ENCODE measurements around the gene TBX19.

TBX19 gene

DNA sequence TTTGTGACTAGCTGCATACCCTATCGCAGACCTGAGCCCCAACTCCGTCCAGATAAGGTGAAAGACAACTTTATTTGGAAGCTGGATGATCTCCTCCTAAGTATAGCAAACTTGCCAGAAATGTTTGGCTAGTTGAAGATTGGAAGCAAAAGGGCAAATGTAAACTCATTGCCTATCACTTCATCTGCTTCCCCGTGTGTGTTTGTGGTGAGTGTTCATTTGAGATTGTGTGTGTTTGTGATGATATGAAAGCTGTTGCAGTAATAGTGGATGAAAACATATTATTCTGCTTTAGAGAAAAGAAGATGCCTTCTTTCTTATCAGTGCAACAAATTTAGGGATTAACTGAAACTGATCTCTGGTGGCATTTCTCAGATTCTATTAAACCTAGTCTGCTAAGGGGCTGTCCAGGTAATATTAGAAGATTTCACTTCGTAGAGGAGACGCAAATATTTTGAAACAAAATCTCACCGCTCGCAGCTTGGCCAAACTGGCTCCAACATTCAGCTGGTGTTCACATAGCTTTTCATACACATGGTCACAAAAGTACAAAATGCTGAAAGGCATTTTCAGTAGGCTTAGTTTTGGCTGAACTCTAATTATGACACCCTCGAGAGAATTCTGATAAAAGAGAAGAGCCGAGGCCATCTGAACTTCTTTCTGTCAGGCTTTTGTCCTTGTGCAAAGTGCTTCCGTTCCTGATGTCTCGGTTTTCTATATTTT, 1.1 kb downstream of the TBX19 start:
- DNase-seq = no peak

DNA sequence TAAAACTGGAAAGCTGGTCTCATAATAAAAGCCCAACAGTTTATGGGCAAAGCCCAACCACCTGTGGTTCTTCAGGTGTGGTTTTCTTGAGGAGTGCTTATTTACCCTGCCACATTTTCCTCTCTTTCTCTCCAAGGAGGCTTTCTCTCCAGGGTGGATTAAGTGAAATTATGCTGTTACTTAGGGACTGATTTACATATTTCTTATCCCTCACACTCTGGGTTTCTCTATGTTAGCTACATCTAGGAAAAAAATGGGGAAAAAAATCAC, 4.8 kb downstream of the TBX19 start:
- no peak for DNase-seq

DNA sequence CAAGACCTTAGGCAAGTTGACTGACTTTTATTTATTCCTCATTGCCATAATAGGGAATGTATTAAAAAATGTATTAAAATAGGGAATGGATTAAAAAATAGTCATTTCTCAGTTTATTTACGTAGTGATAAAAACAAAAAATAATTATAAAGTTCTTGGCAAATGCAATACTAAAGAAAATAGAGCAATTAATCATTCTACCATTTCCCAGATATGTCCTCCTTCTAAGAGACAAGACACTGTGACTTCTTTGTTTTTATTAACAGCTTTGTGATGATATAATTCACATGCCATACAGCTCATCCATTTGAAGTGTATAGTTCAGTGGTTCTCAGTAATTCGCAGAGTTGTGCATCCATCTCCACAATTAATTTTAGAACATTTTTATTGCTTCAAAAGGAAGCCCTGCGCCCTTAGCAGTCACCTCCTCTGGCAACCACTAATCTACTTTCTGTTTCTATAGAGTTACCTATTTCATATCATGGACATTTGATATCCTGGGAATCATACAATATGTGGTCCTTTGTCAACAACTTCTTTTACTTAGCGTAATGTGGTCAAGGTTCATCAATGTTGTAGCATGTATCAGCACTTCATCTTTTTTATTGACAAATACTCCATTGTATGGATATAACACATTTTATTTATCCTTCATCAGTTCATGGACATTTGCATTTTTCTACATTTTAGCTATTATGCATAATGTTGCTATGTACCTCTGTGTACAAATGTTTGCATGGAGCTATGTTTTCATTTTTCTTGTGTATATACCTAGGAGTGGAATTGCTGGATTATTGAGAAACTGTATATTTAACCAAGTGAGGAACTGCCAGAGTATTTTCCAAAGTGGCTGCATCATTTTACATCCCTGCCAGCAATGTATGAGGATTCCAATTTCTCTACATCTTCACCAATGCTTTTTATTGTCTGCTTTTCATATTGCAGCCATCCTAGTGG, 5.6 kb downstream of the TBX19 start:
- no peak for DNase-seq

DNA sequence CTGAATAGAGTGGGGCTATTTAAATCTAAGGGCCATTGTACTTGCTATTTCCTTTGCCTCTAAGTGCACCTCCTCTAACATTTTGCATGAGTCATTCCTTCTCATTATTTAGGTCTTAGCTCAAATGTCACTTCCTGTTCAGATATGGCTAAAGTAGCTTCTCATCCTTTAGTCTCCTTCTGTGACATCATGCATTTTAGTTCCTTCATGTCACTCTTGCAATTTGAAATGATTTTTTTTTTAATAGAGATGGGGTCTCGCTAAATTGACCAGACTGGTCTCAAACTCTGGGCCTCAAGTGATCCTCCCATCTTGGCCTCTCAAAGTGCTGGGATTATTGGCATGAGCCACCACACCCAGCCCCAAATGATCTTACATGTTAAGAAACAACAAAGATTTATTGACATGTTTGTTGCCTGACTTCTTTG, 6.6 kb downstream of the TBX19 start:
- no peak for DNase-seq

DNA sequence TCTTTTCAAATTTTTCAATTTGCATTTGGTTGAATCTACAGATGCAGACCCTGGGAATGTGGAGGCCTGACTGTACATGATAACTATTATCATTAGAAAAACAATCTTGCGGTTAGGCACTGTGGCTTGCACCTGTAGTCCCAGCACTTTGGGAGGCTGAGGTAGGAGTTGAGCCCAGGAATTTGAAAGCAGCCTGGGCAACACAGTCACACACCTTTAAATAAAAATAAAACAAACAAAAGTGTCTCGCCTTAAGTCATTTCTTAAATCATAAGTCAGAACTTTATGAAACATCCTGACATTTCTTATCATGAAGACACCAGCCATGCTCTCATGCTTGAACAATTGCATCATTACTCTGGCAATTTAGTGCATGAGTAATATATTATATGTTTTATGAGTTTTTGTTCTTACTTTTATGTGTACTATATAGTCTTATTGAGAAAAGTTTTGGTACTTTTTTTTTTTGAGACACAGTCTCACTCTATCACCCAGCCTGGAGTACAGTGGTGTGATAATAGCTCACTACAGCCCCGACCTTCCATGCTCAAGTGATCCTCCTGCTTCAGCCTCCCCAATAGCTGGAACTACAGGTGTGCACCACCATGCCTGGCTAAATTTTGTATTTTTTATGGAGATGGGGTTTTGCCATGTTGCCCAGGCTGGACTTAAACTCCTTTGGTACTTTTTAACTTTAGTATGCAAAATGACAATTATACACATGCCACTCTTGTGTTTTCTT, 7.8 kb downstream of the TBX19 start:
- no peak for DNase-seq

DNA sequence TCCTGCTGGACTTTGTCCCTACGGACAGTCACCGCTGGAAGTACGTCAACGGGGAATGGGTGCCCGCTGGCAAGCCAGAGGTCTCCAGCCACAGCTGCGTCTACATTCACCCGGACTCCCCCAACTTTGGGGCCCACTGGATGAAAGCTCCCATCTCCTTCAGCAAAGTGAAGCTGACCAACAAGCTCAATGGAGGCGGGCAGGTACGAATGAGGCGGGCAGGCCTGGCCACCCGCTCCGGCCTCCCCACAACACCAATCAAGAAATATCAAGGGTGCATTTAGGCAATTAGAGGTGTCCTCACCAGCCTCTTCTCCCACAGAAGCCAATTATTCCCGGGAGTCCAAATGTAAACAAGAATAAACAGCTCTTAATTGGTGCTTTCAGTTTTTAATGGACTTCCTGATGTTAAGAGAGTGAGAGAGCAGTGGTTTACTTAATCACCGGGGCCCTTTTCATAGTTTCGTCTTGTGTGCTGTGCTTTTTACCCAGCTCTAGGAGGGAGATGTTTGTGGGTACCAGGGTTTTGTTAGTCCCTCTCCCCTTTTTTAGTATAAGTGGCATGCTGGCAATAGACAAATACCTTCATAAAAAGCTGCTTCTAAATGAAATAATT, 10.7 kb downstream of the TBX19 start:
- no peak for DNase-seq

DNA sequence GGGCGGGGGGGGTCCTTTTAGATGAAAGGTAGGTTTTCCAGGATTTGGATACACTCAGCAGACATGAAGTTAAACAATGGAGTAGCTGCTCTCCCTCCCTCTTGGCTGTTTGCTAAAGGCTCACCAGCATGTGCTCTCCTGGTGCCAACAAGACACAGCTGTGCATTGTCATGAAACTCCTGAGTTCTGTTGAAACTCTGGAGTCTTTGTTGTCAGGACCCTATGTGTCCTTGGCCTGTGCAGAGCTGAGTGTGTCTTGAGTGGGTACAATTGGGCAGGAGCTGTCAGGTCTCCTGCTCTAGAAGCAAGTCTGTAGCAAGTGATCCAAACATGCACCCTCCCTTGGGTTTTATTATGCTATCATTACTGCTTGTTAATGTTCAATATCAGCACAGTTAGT, 12.7 kb downstream of the TBX19 start:
- DNase-seq = no peak

DNA sequence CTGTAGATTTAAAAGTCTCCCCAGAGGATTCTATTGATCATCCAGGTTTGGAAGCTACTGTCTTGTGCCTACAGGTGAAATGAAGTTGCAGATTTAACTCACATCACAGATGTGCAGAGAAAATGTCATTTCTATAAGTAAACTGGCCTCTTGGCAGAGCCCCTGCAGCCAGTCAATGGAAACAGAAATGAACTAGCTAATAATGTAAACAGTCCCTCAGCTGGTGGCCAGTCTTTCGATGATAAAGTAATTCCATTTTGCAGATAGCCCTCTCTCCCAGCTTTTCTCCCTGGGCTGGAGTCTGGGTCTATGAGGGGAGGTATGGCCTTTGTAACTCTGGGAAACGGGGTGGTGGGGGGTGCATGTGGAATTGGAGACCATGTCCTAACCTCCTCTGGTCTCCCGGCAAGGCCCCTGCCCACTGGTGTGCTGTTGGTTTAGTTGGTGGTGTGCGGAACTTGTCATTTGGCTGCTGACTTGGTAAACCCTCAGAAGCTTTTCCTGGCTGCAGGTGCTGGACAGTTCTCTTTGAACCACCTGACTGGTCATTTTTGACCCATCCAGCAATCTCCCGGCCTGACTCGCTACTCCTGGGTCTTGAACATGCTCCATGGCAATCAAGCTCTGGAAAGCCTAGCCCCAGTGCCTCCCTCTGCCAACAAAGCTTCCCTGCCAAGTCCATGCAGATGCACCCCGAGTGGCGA, 14.9 kb downstream of the TBX19 start:
- DNase-seq = no peak

DNA sequence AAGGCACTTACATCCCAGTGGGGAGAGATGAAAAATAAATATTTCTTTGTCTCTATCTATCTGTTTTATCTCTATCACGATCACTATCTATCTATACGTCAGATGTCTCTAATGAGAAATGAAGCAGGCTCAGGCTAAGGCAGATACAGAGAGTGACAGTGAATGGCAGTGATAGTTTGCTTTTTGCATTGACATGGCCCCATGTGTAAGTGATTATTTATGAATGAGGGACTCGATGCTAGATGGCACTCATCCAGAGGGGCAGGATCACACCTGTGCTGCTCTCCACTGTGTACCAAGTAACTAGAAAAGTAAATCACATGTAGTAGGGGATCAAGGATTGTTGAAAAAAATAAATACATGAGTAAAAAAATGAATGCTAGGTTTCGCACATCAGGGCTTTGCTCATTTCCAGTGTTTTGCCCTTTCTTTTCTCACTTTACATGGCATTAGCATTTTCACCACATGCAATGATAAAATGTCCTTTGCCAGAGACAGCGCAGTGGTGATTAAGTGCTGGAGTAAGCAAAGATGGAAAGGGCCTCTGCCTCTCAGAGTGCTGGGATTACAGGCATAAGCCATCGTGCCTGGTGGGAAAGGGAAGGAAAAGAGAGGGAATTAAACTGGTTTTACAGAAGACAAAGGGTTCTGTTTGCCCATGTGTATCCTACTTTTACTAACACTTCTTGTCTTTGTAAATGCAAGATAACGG, 16.5 kb downstream of the TBX19 start:
- no peak for DNase-seq

DNA sequence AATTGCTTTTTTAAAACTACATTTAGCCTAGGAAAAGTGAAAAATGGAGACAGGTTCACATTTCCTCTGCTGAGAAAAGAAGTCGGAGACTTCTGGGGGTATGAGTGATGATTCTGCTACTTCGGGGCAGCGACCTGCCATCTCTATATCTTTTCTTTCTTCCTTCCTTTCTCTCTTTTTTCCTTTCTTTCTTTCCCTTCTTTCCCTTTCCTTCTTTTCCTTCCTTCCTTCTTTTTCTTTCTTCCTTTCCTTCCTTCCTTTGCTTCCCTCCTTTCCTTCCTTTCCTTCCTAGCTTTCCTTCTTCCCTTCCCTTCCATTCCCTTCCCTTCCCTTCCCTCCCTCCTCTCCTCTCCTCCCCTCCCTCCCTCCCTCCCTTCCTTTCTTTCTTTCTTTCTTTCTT, 17.8 kb downstream of the TBX19 start:
- no peak for DNase-seq

DNA sequence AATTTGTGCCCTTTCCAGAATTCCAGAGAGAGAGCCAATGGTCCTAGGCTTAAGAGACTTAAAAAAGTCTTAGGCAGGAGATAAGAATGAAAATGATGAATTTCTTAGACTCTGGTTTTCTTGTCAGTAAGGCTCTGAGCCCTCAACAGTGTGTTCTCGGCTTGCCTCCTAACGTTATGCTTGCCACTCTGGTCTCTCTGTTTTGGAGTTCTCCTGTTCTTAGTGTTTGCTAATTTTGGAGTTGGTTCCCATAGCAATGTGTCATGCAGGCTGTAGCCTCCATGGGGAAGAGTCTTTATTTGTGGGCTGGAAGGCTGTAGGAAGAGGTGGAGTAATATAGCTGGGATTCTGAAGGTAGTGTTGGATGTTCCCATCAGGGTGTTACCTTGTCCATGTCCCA, 19.9 kb downstream of the TBX19 start:
- DNase-seq = no peak

DNA sequence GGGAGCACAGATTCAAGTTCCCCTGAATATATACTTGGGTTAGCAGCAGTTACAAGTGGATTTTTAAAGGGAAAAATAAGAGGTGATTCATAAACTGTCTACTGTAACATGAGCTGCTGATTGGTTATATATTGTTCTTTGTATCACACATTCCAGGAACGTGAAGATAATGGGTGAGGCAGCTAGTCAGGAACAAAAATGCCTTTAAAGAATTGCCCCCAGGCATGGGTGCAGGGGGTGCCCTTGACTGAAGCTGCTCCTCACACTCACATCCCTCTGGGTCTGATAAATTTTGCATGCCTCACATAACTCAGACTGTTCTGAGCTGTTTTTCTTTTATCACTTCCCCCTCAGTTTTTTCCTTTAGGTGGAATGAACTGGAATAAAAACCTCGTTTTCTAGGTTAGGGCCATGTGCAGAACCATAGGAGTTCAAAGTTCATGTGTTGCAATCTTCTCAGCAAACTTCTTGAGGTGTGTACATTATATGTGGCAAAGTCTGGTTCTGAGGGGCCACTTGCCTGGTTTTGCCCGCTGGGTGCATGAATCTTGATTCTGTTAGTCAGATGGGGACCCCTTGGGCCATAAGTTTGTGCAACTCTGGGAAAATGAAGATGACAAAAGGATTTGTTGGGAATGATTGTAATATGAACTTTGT, 21.1 kb downstream of the TBX19 start:
- DNase-seq = no peak

DNA sequence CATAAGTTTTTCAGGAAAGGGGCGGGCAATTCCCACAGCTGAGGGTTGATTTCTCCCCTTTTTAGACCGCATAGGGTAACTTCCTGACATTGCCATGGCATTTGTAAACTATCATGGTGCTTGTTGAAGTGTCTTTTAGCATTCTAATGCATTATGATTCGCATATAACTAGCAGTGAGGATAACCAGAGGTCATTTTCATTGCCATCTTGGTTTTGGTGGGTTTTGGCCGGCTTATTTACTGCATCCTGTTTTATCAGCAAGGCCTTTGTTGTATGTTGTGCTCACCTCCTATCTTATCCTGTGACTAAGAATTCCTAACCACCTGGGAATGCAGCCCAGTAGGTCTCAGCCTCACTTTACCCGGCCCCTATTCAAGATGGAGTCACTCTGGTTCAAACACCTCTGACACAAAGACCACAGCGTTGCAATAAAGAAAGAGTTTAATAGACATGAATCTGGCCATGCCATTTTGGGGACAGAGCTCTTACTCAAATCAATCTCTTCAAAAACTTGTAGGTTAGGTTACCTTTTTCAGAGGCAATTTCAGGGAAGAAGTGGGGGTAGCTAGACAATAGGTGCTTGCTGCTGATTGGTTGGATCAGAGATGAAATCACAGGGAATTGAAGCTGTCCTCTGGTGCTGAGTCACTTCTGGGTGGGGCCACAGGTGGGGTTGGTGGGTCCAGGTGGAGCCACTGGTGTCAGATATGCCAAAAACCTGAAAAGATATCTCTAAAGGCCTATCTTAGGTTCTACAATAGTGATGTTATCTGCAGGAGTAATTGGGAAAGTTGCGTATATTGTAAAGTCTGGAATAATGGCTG, 23.3 kb downstream of the TBX19 start:
- DNase-seq = no peak

DNA sequence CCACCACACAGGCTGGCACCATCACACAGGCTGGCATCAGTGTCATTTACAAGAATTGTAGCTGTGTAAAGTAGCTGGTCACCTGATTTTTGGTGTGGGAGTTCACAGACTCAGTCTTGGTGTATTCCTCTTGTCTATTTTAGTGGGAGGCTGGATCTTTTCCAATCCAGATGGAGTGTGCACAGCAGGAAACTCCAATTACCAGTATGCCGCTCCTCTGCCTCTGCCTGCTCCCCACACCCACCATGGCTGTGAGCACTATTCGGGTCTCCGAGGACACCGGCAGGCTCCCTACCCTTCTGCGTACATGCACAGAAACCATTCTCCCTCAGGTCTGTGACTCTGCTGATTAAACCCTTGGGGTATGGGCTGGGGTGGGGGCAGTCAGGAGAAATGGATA, 24.2 kb downstream of the TBX19 start:
- DNase-seq = peak; percentile 43 to 76

DNA sequence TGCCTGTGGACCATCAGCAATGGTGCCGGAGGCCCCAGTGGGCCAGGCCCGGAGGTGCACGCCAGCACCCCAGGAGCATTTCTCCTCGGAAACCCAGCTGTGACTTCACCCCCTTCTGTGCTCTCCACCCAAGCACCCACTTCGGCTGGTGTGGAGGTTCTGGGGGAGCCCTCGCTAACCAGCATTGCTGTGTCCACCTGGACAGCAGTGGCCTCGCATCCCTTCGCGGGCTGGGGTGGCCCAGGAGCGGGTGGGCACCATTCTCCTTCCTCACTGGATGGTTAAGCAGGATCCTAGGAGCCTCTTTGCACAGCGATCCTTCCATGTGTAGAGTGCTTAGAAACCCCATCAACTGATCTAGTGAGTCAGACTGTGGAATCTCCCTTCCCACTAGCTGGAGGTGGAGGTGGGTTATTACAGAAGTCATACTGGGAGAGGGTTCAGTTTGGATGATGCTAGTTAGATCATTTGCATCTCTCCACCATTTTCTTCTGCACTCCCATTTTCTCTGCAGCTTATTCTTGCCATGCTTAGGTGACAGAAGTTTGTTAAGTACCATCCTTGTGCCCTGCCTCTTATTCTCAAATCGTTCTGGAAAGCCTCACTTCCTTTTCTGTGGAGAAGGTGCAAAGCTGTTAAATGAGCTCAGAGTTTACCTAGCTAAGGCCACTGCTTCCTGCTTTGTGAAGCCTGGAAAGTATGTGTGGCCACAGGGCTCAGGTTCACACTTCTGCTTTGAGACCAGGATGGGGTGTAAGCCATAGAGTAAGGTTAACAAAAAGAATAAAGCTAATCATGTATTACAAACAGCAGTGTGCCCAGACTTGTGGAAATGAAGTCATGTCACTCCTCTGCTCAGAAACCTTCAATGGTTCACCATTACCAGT, 32.3 kb downstream of the TBX19 start:
- no peak for DNase-seq

DNA sequence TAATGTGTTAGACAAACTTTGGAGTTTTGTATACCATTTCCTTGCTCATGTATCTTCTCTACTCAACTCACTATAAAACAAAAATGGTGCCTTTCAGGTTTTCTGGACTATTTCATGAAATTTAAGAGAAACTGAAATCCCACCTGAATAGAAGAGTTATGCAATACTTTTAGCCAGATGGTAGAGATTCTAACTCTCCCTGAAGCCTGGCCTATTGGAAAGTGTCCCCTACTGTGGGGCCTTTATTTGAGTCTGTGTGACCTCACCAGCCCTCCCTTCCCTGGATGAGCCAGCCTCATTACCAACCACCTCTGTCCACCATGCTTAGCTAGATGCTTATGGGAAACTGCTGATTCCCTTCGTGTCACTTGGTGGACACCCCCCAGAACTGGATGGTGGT, 35.5 kb downstream of the TBX19 start:
- DNase-seq = no peak

DNA sequence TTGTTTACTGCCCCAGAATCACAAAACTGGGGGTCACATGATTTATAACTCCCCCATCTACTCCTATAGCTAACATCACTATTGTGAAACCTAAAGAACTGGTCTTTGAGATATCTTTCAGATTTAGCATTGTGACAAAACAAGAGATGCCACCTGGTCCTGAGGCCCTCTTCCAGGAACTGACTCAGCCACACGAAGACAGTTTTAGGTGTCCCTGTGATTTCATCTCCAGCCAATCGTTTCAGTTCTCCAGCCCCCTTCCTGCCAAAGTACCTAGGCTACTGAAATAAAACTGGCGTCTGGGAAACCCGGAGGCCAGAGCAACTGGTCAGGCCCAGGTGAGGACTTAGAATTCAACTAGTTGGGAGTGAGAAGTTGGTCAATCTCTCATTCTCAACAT, 36.6 kb downstream of the TBX19 start:
- DNase-seq = no peak

DNA sequence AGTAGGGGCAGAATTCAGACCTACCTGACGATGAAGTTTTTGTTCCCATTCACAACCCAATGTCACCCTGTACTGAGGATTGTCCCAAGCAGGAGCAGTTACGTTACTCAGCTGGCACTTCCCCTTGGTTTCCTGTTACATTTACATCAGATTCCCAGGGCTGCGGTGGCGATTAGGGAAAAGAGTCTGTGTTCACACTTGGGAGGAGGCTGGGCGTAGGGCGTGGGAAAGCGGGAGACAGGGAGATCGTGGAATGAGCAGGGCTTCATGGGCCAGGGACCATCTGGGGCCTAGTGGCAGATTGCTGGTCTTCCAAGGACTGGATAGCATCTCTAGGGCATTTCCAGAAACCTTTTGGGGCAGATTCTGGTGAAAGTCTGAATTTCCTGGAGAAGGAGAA, 39.0 kb downstream of the TBX19 start:
- DNase-seq = no peak

DNA sequence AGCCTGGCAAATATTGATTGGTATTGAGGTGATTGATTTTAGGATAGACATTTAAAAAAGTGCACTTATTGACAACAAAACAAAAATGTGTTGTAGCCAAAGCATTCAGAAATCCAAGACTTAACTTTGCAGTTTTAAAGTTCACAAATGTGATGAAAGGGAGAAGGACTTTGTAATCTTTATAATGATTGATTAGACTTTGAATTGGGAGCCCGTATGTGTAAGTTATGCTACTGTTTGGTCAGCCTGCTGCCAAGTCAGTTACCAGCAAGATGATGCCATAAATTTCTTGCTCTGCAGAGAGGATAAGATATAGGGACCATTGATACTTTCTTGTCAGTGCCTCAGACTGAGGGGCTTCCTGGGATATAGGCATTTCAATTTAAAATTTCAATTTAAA, 39.5 kb downstream of the TBX19 start:
- no peak for DNase-seq

All from NCI-H446 (cell line).